Caki2 (cell line): ENCODE measurements around the gene GRID1. TPM values are rescaled to one million over a fixed set of nuclear protein-coding genes. Genes with fewer than 3 reads are reported as not detected.

Experiments used
- DNase-seq: peaks from one replicate; pipeline ENCODE4 v3.0.0-alpha.2; 2015; ENCODE audit warnings: low read depth
- in situ Hi-C: cut with HindIII; loops from 2 replicates; pipeline ENCODE4 v1.10.0; 2016; ENCODE audit warnings: low sequenced_read_pairs, low pct_unique_long_range_greater_than_20kb, mixed read lengths
- total RNA-seq: library from RNA; depleted of rRNA; stranded (reverse); fragments of >200 nt; shearing (Covaris generic); gene quantifications from 2 replicates; pipeline ENCODE4 v1.2.3, GENCODE V29; 2014; ENCODE audit warnings: low replicate concordance

GRID1 gene
- total RNA-seq, 1 experiment from 2014 or later, result 2.6 TPM

DNA sequence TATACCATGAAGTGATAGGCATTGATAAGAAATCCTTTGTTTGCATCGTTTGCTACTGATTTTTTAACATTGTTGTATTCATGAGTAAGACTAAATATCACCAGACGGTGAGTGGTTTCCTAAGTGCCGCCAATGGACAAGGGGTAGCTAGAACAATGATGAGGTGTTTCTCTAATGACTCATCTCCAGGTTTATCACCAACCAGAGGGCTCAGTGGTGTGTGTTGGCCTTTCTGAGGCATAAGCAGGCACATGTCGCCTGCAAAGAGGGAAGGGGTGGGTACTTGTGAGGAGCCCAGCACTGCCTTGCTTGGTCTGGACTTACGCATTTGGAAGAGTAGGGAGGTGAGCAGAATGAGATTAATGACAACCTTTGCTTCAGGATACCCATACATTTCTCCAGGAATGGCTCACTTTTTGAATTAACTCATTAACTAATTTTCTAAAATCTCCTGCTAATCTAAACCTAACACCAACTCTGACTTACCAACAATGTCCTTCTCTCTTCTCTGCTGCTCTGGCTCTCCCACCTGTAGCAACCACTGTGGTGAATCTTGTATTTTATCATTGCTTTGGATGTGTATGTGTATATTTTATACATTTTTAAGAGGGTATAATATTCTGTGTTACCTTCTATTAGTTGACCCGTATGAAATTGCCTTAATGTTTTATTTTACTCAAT lies 722.6 kb downstream of the GRID1 start:
- peak; percentile 94 for DNase-seq
- in situ Hi-C loops, result no loop called here

DNA sequence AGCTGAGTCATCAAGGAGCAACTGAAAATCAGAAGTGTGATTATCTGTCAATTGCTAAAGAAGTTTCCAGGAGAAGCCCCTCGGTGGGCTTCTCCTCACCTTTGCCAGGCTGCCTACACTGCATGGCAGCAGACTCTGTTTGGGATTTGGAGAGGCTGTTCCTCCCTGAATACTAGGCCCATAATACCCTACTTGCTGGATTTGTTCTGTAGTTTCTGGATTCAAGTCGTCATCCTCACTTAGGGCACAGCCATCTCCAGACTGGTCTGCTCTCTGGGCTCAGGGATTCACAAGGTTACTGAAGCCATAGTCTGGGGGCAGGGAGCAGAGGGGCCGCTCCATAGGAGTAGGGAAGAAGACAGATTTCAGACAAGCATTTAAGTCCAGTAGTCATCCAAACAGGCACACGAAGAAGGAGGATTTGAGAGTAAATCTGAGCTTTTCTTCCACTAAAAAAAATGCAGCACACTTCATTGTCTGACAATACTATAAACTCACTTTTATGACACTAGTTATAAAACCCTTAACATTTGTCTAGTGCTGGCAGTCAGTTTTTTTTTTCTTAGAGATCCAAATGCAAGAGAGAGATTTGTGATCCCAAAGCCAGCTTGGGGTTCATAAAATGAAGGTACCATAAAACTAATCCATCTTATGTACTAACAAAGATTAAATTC lies 723.3 kb downstream of the GRID1 start:
- in situ Hi-C loops, result no loop called here
- DNase-seq, result no peak

GRCh38 chr10:85642421-85643170 lies 724.0 kb downstream of the GRID1 start:
- peak; percentile 98 for DNase-seq
- in situ Hi-C loops, result no loop called here

DNA sequence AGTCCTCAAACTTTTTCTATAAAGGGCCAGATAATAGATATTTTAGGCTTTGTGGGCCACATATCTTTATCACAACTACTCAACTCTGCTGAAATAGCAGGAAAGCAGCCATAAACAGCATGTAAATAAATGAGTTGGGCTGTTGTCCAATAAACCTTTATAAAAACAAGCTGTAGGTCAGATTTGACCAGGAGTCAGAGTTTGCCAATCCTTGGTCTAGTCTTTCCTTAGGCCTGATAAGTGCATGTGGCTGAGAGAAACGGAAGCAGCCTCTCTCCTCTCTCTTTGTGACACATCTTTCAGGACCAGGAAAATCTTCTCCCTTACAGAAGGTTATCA lies 724.5 kb downstream of the GRID1 start:
- no peak for DNase-seq
- in situ Hi-C loops, result no loop called here

GRCh38 chr10:85641479-85642009 lies 725.1 kb downstream of the GRID1 start:
- in situ Hi-C loops, result no loop called here
- peak; percentile 74 for DNase-seq

DNA sequence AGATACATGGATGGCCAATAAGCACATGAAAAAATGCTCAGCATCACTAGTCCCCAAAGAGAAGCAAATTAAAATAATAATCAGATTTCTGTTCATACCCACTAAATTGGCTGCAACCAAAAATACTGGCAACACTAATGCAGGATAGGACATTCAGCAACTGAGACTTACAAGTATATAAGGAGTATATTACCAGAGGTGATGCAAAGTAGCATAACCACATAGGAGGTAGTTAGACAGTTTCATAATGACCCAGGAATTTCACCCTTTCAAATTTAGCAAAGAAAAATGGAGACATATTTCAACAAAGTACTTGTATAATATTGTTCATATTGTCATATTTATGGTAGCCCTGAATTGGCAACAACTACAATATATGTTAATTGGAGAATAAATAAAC lies 727.8 kb downstream of the GRID1 start:
- in situ Hi-C loops, result no loop called here

GRCh38 chr10:85635650-85636049 lies 730.9 kb downstream of the GRID1 start:
- in situ Hi-C loops, result no loop called here
- DNase-seq, result peak; percentile 63

More for the DNA sequence above, 727.8 kb downstream of the GRID1 start:
- no peak for DNase-seq

DNA sequence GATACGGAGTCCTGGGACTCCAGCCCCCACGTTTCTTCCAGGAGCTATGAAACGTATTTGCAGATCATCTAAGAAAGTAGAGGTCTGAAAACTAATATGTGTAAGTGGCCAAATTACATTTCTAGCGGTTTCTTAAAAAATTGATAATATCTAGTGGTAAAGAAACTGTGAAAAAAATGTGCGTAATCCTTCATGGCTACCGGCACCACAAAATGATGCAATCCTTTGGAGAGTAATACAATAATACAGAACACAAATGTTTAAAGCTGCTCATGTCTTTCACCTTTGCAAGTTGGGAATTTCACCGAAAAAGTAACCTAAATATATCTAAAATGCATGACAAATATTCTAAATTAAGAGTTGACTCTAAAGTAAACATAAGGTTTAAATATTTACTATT lies 742.1 kb downstream of the GRID1 start:
- in situ Hi-C loops, result no loop called here

GRCh38 chr10:85623758-85624157 lies 742.8 kb downstream of the GRID1 start:
- in situ Hi-C loops, result no loop called here
- DNase-seq, result no peak

More for the DNA sequence above, 742.1 kb downstream of the GRID1 start:
- no peak for DNase-seq

- no peak for DNase-seq
- in situ Hi-C loops, result no loop called here
These were observed 743.3 kb downstream of the GRID1 start for GRCh38 chr10:85623342-85623741.

GRCh38 chr10:85622425-85622824 lies 744.2 kb downstream of the GRID1 start:
- in situ Hi-C loops, result no loop called here
- DNase-seq, result no peak

GRCh38 chr10:85621562-85621961 lies 745.0 kb downstream of the GRID1 start:
- in situ Hi-C loops, result no loop called here
- no peak for DNase-seq

DNA sequence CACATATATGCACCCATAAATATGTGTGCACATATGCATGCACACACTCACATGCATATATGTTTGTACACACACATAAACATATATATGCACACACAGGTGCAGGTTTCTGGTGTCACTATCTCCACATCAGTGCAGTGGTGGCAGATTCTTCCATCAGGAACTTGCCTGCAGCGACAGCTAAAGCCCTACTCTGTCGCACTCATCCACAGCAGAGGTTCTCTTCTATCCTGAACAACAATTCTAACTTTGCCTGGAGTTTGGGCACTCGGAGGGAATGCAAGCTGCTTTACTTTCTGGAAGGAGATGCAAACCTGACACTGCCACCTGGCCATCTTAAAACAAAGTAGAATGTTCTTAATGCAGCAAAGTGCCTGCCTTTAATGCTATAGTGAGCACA lies 745.8 kb downstream of the GRID1 start:
- in situ Hi-C loops, result no loop called here
- DNase-seq, result no peak

DNA sequence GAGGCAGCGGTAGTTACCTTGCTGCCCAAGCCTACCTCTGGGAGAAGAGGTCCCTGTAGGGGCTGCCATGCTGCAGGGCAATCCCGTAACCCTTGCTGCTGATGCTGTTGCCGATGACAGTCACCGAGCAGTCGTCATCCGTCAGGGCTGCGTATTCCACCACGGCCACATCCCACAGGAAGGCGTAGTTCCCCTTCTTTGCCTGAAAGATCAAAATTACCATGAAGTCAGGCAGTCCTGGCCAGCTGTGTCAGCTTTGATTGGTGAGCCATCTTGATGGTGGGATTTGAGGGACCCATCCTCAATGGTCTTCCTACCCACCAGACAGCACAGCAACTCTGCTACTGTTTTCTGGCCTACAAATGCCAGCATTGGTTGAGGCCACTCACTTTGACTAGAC lies 746.8 kb downstream of the GRID1 start:
- no peak for DNase-seq
- in situ Hi-C loops, result no loop called here

DNA sequence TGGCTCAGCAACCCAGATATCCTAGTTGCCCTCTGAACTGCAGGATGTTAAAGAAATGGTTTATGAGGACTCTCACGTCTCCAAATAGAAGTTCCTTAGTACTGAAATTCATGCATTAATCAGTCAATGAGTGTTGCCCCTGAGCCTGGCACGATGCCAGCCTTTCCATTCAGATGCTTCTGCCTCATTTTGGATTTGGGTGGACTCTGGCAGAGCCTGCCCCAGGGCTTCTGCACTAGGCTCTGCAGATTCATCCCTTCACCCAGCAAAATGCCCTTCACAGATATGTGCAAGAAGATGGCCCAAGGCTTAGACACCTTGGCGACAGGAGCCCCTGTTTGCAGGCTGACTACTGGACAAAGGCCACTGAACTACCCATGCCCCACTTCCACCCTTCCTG lies 747.8 kb downstream of the GRID1 start:
- in situ Hi-C loops, result no loop called here

DNA sequence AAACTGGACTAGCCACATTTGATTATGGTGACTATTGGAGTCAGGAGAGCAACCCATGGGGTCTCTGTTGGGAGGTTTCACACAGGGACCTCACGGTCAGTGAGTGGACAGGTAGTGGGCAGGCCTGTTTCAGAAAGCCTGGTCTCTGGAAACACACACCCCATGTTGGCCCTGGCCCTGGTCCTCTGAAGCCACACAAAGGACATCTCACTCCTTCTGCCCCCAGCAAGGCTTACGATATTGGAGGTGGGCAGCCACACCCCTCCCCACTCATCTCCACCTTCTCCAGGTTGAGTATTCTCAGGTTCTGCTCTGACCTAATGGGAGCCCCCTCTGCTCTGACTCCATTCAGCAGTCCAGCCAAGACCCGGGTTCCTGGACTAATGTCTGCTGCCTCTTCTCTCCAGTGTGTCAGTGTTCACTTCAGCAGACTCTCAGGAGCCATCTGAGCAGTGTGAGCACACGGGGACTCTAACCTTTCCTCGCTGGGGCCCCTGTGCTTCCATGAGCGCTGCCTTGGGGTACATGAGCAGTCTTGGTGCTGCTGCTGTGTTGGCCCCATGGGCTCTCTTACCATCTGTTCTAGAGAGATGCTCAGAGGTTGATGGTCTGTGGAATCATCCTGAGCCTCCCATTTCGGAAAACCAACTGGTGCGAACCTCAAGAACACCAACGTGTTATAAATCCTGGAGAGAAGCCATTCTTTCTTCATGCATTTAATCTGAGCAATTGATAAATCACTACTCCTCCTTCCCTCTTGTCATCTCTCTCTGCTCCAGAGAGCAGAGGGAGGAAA lies 748.6 kb downstream of the GRID1 start:
- in situ Hi-C loops, result no loop called here
- no peak for DNase-seq

More for the DNA sequence above, 747.8 kb downstream of the GRID1 start:
- DNase-seq, result no peak

GRCh38 chr10:85615556-85615955 lies 751.0 kb downstream of the GRID1 start:
- no peak for DNase-seq
- in situ Hi-C loops, result no loop called here

DNA sequence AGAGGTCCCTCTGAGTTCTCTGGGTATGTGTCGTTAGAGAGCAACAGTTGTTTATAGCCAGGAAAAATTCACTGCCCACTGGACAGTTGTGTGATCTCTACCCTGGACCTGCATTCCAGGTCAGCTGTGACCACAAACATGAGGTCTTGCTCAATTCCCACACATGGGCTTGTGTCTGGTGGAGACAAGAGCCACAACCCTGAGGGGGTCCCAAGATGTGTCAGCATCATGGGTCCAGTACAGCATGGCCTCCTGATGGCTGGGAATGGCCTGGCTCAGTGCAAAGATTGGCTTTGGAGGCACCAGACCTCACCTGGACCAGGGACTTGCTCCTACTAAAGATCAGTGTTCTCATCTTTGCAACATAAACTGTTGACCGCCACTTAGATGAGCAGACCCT lies 751.6 kb downstream of the GRID1 start:
- in situ Hi-C loops, result no loop called here
- no peak for DNase-seq
